GM23248 (cell line): Measurements from ENCODE around the gene VKORC1. TPM values are rescaled to one million over a fixed set of nuclear protein-coding genes. Genes with fewer than 3 reads are reported as not detected.

Experiments used
- DNase-seq: peaks from one replicate; pipeline ENCODE4 v3.0.0-alpha.2; 2015
- H2AFZ ChIP-seq: fragments of 200-600 bp; sonication (generic); 2 replicates; pipeline ENCODE4 v1.6.1; 2016; ENCODE audit warnings: antibody characterized with exemption
- H3F3A ChIP-seq: fragments of 200-600 bp; sonication (generic); 2 replicates; pipeline ENCODE4 v1.6.1; 2016; ENCODE audit warnings: mild to moderate bottlenecking, antibody characterized with exemption, mixed run types; ENCODE audit not compliant: insufficient read depth
- H3K27ac ChIP-seq: fragments of 200-600 bp; sonication (generic); 2 replicates; pipeline ENCODE4 v1.5.1; 2016; ENCODE audit warnings: mild to moderate bottlenecking
- H3K27me3 ChIP-seq: fragments of 200-600 bp; sonication (generic); replicated peaks from 2 replicates; pipeline ENCODE4 v1.6.1; 2016; ENCODE audit warnings: mild to moderate bottlenecking; ENCODE audit not compliant: insufficient read depth
- H3K36me3 ChIP-seq: fragments of 200-600 bp; sonication (generic); 2 replicates; pipeline ENCODE4 v1.6.1; 2016; ENCODE audit warnings: low read depth, mild to moderate bottlenecking
- H3K4me1 ChIP-seq: fragments of 200-600 bp; sonication (generic); 2 replicates; pipeline ENCODE4 v1.6.1; 2016; ENCODE audit warnings: mild to moderate bottlenecking; ENCODE audit not compliant: insufficient read depth
- H3K4me2 ChIP-seq: fragments of 200-600 bp; sonication (generic); one replicate; pipeline ENCODE4 v1.6.1; 2016; ENCODE audit warnings: mild to moderate bottlenecking; ENCODE audit not compliant: unreplicated experiment
- H3K4me3 ChIP-seq: fragments of 200-600 bp; sonication (generic); 2 replicates; pipeline ENCODE4 v1.5.1; 2016; ENCODE audit warnings: mild to moderate bottlenecking
- H3K79me2 ChIP-seq: fragments of 200-600 bp; sonication (generic); 2 replicates; pipeline ENCODE4 v1.6.1; 2016; ENCODE audit warnings: mild to moderate bottlenecking; ENCODE audit not compliant: insufficient read depth
- H3K9ac ChIP-seq: fragments of 200-600 bp; sonication (generic); 2 replicates; pipeline ENCODE4 v1.6.1; 2016; ENCODE audit warnings: mild to moderate bottlenecking
- H3K9me2 ChIP-seq: fragments of 200-600 bp; sonication (generic); 2 replicates; pipeline ENCODE4 v1.6.1; 2016; ENCODE audit warnings: mixed run types, mild to moderate bottlenecking, moderate library complexity; ENCODE audit not compliant: insufficient read depth
- H3K9me3 ChIP-seq: fragments of 200-600 bp; sonication (generic); one replicate; pipeline ENCODE4 v1.6.1; 2017; ENCODE audit warnings: low read depth
- H4K20me1 ChIP-seq: fragments of 200-600 bp; sonication (generic); 2 replicates; pipeline ENCODE4 v1.6.0; 2016; ENCODE audit not compliant: insufficient read depth
- EZH2 ChIP-seq: fragments of 200-600 bp; sonication (generic); IDR thresholded peaks from 2 replicates; pipeline ENCODE4 v1.6.1; 2018; ENCODE audit warnings: antibody characterized with exemption, mild to moderate bottlenecking; ENCODE audit not compliant: insufficient read depth, poor library complexity, severe bottlenecking
- EZH2phosphoT487 ChIP-seq: fragments of 200-600 bp; sonication (generic); IDR thresholded peaks from 2 replicates; pipeline ENCODE4 v1.6.1; 2018; ENCODE audit warnings: antibody characterized with exemption, moderate library complexity, mild to moderate bottlenecking, low read depth; ENCODE audit not compliant: insufficient read depth
- WGBS, 2 experiments: methylation state at CpG; one replicate each; pipeline ENCODE4 v1.1.6; 2015 to 2017; ENCODE audit warnings: low lambda C conversion rate in 2 of 2, low coverage in 1 of 2; ENCODE audit errors: missing lambda C conversion rate in 2 of 2; 5-methylcytosine and 5-hydroxymethylcytosine counted together
- in situ Hi-C: fragments of 300-500 bp; cut with MboI; formaldehyde crosslinking; loops from 2 replicates; pipeline ENCODE4 v1.15.0; 2020
- polyA plus RNA-seq: library from polyadenylated mRNA; unstranded; fragments of >200 nt; fragmentation: Nextera tagmentation; extraction: Ambion mirVana; gene quantifications from 2 replicates; pipeline ENCODE4 v1.2.1, GENCODE V29; 2016
- total RNA-seq: library from RNA; depleted of rRNA; stranded (reverse); fragments of >200 nt; shearing (Covaris generic); gene quantifications from 2 replicates; pipeline ENCODE4 v1.2.3, GENCODE V29; 2014; rRNA removed

The VKORC1 gene
- 444 and 480 TPM in 2 replicates for total RNA-seq
- polyA plus RNA-seq, result 535 and 542 TPM in 2 replicates

DNA sequence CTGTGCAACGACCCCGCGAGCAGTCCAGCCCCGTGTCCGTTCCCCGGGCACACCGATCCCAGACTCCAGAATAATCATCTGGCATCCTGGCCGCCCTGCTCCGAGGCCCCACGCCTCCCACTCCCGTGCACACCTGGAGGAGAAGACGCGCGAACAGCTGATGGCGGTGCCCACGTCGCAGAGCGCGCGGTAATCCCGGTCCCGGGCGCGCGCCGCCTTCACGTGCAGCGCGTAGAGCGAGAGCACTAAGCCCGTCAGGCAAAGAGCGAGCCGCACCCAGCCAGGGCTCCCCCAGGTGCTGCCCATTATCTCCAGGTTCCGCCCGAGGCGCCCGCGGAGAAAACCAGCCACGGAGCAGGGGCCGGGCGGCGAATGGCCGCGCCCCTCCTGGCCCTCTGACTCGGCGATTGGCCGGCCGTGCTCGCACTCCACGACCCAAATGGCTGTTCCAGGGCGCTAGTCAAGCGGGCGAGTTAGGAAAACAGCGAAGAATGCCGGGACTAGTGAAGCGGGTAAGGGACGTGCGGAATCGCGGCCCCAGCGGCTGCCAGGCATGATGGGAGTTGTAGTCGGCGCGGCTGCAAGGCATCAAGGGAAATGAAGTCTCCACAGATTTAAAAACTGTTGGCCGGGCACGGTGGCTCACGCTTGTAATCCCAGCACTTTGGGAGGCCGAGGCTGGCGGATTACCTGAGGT lies at the start of gene VKORC1:
VKORC1 (minus strand) TSS at position 374 of the 697 bp plus-strand sequence; CDS start at position 306, 68 bp downstream.
- no peaks in the 10 kb centered on the region for H3K9me3 ChIP-seq
- peaks cover 21% of the 10 kb centered on the region for H3F3A ChIP-seq
- peaks cover 33% of the 10 kb centered on the region for H3K4me1 ChIP-seq
- peaks cover 43% of the 10 kb centered on the region for H3K79me2 ChIP-seq
- peak within 1 kb of the TSS; percentile 92 for H3K4me3 ChIP-seq
- DNase-seq, result peak; percentile 100
- H3K27me3 ChIP-seq, result no peaks in the 10 kb centered on the region
- in situ Hi-C loops, result no loop called here
- WGBS, 2 experiments, result 0 to 1% methylated on average over 68 to 69 of the region's 69 CpGs
- peak within 1 kb of the TSS; percentile 79 for H2AFZ ChIP-seq
- peak within 1 kb of the TSS; percentile 94 for H3K9ac ChIP-seq
- TF ChIP-seq EZH2 (no peak), EZH2phosphoT487 (no peak)
- H3K27ac ChIP-seq, result peak within 1 kb of the TSS; percentile 93
- peaks cover 8% of the 10 kb centered on the region; the same call in 1 of the 2 replicates for H3K36me3 ChIP-seq
- H3K4me2 ChIP-seq, result peak within 1 kb of the TSS; percentile 96
- no peaks in the 10 kb centered on the region for H4K20me1 ChIP-seq
- H3K9me2 ChIP-seq, result no peaks in the 10 kb centered on the region

DNA sequence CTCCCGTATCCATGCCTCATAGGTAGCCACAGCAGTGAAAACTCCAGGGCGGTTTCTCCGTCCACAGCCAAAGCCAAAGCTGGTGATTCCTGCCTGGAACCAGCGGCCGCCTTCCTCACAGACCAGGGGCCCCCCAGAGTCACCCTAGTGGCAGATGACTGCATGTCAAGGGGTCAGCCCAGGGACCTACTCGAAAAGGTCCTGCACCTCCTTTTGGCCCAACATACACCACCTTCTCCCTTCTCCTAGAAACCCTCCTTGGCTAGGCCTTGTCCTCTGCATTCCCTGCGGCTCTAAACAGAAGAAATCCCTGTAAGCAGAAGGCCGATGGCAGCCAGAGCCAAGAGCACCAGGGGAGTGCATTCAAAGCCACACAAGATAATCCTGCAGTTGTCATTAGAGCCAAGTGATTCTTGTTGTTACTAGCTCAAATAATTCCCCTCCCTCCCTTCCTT lies 49.1 kb upstream of the VKORC1 start:
- Histone ChIP-seq H3K4me3 (no peak overlapping the region), H2AFZ (no peak overlapping the region), H3K9ac (no peak overlapping the region), H3K27me3 (peaks cover 25% of the 10 kb centered on the region), H3K9me3 (no peaks in the 10 kb centered on the region), H3F3A (0 out of 2 replicates have a peak, but pooled peaks cover 9% of the 10 kb centered on the region), H3K27ac (no peak overlapping the region), H3K9me2 (no peaks in the 10 kb centered on the region), H3K36me3 (no peaks in the 10 kb centered on the region), H4K20me1 (no peaks in the 10 kb centered on the region), H3K4me1 (peaks cover 9% of the 10 kb centered on the region), H3K4me2 (no peak overlapping the region), H3K79me2 (no peaks in the 10 kb centered on the region)
- TF ChIP-seq EZH2phosphoT487, result no peak
- no peak for TF ChIP-seq EZH2
- 93 to 94% methylated on average over 8 of the region's 8 CpGs for WGBS, 2 experiments
- DNase-seq, result no peak
- in situ Hi-C loops, result no loop called here

DNA sequence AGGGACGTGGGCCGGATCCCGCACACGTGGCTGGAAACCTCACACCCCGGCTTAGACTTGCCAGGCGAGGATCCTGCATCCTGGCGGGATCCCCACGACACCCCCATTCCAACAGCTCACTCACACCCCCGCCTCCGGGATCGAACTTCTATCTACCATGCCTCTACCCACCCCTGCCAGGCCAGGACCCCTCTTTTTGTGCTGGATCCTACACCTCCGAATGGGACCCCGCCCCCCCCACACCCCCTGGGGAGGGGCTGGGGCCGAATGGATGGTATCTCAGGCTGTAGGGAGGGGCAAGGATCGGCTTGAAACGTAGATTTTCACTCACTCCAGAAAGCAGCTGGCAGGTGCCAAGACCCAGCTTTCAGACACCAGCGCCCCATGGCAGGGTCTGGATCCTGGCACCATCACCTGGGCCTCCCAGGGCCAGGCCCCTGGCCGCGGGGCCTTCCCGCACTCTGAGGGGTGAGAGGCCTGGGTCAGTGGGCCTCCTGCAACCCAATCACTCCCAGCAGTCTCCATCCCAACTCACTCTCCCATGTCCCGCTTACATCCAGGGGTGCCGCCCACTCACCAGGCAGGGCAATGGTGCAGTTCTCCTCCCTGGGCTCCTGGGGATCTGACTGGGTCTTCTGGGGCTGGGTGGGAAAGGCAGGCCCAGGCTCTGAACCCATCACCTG lies 48.6 kb upstream of the VKORC1 start:
- WGBS, 2 experiments, result 54 to 71% methylated on average over 7 to 21 of the region's 22 CpGs
- H3K4me2 ChIP-seq, result peak overlapping the region; percentile 74
- H3F3A ChIP-seq, result 0 out of 2 replicates have a peak, but pooled peaks cover 9% of the 10 kb centered on the region
- H2AFZ ChIP-seq, result peak overlapping the region; percentile 89
- peak overlapping the region; percentile 75 for H3K4me3 ChIP-seq
- no peak for DNase-seq
- TF ChIP-seq EZH2, result no peak
- in situ Hi-C loops, result no loop called here
- no peaks in the 10 kb centered on the region for H3K9me3 ChIP-seq
- no peaks in the 10 kb centered on the region for H4K20me1 ChIP-seq
- peak overlapping the region; percentile 66 for H3K9ac ChIP-seq
- H3K36me3 ChIP-seq, result no peaks in the 10 kb centered on the region
- no peak overlapping the region for H3K27ac ChIP-seq
- peaks cover 21% of the 10 kb centered on the region for H3K27me3 ChIP-seq
- no peaks in the 10 kb centered on the region for H3K79me2 ChIP-seq
- peaks cover 15% of the 10 kb centered on the region for H3K4me1 ChIP-seq
- H3K9me2 ChIP-seq, result no peaks in the 10 kb centered on the region

DNA sequence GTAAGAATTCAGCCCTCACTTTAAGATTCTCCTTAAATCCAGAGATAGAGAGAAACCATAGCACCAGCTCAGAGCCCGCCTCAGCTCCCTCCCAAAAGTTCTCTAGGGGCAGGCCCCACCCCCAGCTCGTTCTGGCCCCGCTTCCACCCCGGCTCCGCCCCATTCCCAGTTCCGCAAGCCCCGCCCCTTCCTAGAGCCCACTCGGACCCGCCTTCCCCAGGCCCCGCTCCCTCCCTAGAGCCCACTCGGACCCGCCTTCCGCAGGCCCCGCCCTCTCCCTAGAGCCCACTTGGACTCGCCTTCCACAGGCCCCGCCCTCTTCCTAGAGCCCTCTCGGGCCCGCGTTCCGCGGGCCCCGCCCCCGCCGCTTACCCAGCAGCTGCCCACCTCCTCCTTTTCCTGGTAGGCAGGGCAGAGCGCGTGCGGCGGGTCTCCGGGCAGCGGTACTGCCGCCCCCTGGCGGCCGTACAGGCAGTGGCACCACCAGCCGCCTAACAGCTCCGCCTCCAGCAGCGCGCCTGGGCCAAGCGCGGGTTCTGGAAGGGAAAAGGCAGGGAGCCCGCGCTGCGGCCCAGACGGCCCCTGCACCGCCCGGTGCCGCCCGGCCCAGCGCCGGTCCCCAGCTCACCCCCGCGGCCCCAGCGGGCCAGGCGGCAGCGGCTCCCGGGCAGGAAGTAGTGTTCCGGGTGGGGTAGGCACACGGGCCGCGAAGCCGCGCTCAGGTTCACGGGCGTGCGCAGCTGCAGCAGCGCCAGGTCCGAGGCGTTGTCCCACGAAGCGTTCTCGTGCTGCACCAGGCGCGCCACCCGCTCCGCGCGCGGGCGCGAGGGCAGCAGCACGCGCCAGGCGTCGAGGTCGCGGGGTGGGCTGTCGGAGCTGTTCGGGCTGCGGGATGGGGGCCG lies 47.8 kb upstream of the VKORC1 start:
- peaks cover 15% of the 10 kb centered on the region; the same call in 1 of the 2 replicates for H3K27me3 ChIP-seq
- peak overlapping the region; percentile 66 for H3K9ac ChIP-seq
- no peaks in the 10 kb centered on the region for H3K36me3 ChIP-seq
- H2AFZ ChIP-seq, result peak overlapping the region; percentile 89
- in situ Hi-C loops, result no loop called here
- H3K9me2 ChIP-seq, result no peaks in the 10 kb centered on the region
- peak; percentile 100 for DNase-seq
- H3K4me2 ChIP-seq, result peak overlapping the region; percentile 87
- H3K79me2 ChIP-seq, result no peaks in the 10 kb centered on the region
- H3K9me3 ChIP-seq, result no peaks in the 10 kb centered on the region
- H3K4me1 ChIP-seq, result peaks cover 15% of the 10 kb centered on the region
- H4K20me1 ChIP-seq, result no peaks in the 10 kb centered on the region
- WGBS, 2 experiments, result 1 to 2% methylated on average over 64 to 75 of the region's 89 CpGs
- peak overlapping the region; percentile 83 for H3K27ac ChIP-seq
- TF ChIP-seq EZH2 (no peak), EZH2phosphoT487 (no peak)
- H3F3A ChIP-seq, result 0 out of 2 replicates have a peak, but pooled peaks cover 9% of the 10 kb centered on the region
- peak overlapping the region; percentile 75 for H3K4me3 ChIP-seq
